ENCODE measurements around the gene WDR18.
A peak's percentile ranks its signal among the peaks of the same experiment; 100 is the strongest.

WDR18 gene, protein sequence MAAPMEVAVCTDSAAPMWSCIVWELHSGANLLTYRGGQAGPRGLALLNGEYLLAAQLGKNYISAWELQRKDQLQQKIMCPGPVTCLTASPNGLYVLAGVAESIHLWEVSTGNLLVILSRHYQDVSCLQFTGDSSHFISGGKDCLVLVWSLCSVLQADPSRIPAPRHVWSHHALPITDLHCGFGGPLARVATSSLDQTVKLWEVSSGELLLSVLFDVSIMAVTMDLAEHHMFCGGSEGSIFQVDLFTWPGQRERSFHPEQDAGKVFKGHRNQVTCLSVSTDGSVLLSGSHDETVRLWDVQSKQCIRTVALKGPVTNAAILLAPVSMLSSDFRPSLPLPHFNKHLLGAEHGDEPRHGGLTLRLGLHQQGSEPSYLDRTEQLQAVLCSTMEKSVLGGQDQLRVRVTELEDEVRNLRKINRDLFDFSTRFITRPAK

DNA sequence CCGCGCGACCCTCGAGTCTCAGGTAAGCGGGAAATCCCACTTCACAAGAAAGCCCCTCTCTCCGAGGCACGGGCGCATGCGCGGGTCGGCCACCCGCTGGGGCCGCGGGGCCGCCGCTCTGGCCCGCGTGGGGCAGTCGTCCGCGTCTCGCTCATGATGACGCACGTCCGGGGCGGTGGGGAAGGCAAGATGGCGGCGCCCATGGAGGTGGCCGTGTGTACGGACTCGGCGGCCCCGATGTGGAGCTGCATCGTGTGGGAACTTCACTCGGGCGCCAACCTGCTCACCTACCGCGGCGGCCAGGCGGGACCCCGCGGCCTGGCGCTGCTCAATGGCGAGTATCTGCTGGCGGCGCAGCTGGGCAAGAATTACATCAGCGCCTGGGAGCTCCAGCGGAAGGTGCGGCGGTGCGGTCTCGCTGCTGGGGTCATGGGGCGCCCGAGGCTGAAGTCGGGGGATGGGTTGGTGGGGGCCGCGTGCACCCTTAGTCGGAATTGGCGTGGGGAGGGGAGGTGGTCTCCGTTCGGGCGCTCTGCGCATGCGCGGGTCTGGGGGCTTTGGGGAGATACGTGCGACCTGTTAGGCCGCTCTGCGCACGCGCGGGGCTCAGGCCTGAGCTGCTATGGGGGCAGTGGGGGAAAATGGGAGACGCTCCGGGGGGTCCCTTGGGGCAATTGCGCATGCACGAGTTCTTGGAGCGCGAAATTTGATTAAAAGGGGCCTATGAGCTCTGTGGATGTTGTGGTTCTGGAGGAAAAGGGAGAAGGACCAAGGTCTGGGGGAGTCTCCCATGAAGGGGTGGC lies at the start of gene WDR18:
WDR18 (plus strand) TSS at position 181 of the 803 bp plus-strand sequence; CDS start at position 190, 9 bp downstream.
- DNase-seq, result peak; percentile 41 to 93 (median 86)

DNA sequence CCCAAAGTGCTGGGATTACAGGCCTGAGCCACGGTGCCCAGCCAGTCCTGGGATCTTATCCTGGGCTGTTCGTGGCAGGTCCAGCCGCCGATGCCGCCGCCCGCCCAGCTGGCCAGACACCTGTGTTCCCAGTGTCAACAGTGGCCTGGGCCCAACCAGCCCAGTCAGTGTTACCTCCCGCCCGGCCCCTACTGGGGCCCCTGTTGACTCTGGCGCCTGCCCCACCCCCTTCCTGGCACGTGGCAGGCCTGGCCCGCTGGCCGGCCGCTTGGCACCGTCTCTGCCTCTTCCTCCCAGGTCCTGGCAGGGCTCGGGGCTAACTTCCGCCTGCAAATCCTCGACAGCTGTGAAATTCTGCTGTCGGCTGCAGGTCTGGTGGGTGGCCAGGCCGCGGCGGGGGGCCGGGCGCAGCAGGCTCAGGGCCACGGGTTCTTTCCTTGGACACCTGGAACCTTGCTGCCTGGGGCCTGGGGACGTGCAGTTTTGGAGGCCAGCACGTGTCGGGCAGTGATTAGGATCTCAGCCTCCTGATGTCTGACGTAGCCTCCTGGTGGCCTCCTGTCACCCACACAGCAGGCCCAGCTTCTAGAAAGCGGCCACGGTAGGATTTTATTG lies 49.2 kb upstream of the WDR18 start:
- DNase-seq, result peak in 13 of 14 donors; percentile 16 to 83 (median 74)

DNA sequence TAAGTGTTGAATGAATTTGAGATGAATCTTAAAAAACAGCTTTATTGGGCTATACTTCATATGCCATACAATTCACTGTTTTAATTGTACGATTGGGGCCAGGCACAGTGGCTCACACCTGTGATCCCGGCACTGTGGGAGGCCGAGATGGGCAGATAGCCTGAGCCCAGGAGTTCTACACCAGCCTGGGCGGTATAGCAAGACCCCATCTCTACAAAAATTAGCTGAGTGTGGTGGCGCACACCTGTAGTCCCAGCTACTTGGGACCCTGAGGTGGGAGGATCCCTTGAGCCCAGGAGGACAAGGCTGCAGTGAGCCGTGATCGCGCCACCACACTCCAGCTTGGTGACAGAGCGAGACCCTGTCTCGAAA lies 48.0 kb upstream of the WDR18 start:
- no peak for DNase-seq

DNA sequence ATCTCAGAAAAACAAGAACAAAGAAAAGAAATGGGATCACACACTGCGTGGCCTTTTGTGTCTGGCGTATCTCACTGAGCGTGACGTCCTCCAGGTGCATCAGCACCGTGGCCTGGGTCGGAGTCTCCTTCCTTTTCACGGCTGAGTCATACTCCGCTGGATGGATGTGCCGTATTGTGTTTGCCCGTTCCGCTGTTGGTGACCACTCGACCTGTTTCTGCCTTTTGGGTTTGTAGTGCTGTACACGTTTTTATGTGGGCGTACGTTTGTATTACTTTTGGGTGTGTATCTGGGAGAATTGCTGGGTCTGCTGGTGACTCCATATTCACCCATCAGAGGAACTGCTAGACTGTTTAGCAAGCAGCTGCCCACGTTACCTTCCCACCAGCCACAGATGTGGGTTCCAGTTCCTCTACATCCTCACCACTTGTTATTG lies 46.9 kb upstream of the WDR18 start:
- no peak for DNase-seq

GRCh38 chr19:938233-938923 lies 45.8 kb upstream of the WDR18 start:
- no peak for DNase-seq

DNA sequence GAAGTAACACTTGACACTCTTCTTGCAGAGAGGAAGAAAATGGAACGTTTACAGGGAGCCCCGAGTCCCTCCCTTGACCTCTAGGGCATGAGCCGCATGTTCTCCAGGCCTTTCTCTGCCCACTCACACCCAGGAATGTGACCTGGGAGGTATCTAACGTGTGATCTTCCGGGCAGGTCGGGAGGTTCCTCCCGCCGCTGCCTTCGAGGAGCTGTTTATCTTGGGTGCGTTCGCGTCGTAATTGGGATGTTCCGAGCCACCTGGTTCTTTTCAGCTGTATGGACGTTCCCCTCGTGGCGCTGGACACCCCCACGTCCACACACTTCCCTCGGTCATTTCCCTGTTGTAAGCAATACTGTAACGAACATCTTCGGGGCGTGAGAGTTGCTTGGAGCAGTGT lies 44.7 kb upstream of the WDR18 start:
- no peak for DNase-seq

DNA sequence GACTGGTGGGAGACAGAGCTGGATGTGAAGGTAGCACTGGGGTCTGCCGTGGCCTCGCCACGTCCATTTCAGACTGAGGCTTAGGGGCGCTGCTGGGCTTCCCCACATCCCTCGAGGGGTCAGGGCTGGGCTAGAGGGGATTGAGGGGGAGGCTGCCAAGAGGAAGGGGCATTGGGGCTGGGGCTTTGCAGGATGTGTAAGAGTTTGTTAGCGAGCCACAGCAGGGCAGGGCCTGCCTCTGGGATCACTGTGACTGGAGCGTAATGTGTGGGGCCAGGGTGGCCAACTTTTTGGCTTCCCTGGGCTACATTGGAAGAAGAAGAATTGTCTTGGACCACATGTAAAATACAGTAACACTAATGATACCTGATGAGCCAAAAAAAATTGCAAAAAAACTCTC lies 44.2 kb upstream of the WDR18 start:
- DNase-seq, result no peak

- DNase-seq, result peak in 10 of 14 donors; percentile 24 to 87 (median 54)
These were observed 43.4 kb upstream of the WDR18 start for GRCh38 chr19:940591-941291.

DNA sequence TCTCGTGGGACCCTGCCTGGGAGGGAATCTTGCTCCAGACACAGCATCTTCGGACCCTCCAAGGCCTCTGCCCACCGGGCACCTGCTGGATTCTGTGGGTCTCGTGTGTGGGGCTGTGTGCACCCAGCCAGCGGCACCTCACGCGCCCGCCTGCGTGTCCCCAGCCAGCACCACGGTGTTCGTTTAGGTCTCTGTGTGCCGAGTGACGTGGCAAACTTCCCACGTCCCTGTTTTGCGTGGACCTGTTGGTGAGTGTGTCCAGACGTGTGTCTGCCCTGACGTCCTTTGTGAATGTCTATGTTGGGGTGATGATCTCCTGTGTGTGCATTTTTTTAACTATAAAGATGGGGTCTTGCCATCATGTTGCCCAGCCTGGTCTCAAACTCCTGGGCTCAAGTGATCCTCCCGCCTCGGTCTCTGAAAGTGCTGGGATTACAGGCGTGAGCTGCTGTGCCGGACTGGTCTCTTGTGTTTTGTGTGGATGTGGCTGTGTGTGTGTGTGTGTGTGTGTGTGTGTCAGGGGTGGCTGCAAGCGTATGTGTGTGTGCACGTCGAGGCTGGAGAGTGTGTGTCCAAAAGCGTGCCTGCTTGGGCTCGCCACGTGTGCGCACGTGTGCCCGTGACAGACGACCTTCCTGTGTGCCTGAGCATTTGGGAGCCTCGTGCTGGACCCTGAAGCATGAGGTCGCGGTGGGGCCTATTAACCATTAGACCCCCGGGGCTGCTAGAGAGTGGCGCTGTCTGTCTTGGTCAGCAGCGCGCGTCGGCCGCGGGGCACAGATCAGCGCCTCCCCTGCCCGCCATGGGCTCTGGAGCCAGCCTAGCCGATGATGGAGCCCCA lies 42.6 kb upstream of the WDR18 start:
- DNase-seq, result no peak

- DNase-seq, result no peak
These were observed 42.0 kb upstream of the WDR18 start for GRCh38 chr19:942133-942645.

DNA sequence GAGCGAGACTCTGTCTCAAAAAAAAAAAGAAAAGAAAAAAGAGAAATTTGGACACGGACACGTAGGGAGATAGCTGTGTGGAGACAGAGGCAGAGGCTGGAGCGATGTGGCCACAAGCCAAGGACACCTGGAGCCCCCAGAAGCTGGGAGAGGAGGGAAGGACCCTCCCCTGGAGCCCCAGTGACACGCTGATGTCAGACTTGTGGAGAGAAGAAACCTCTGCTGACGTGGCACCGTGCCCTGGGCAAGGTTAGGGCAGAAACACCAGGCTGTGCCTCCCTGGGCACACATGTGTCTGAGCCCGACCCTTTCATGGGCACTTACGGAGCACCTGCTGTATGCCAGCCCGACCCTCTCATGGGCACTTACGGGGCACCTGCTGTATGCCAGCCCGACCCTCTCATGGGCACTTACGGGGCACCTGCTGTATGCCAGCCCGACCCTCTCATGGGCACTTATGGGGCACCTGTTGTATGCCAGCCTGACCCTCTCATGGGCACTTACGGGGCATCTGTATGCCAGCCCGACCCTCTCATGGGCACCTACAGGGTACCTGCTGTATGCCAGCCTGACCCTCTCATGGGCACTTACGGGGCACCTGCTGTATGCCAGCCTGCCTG lies 40.5 kb upstream of the WDR18 start:
- no peak for DNase-seq

DNA sequence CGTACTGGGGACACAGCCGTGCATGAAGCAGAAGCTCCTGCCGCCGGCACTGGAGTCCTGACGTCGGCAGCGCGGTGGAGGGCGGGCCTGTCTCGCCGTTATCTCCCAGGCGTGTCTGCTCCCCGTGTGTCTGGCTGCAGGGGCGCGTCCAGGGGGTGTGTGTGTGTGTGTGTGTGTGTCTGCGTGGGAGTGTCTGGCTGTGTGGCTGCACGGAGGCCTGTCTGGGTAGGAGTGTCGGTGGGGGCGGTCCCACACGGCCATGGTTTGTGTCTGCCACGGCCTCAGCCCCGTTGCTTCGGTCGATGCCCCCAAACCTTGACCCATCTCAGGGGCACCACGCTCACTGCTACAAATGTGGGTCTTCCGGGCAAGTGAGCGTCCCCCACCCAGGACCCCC lies 40.0 kb upstream of the WDR18 start:
- DNase-seq, result peak in 2 of 14 donors; percentile 15 to 20

DNA sequence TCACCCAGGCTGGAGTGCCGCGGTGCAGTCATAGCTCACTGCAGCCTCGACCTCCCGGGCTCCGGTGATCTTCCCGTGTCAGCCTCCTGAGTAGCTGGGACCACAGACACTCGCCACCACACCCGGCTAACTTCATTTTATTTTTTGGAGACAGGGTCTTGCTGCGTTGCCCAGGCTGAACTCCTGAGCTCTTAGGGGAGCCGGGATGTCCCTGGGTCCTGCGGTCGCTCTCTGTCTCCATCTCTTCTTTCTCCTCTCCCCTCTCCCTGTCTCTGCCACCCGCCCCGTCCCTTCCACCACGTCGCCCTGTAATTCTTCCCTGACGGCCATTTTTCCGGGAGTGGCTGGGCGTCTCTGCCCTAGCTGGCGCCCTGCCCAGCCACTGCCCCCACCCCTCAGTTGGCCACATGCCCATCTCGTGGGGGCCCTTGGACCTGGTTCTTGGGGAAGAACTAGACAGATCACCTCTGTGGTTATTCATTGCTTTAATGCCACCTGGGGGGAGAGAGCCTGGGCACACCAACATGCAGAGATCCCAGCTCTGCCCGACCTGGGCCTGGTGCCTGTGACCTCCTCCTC lies 39.4 kb upstream of the WDR18 start:
- no peak for DNase-seq

DNA sequence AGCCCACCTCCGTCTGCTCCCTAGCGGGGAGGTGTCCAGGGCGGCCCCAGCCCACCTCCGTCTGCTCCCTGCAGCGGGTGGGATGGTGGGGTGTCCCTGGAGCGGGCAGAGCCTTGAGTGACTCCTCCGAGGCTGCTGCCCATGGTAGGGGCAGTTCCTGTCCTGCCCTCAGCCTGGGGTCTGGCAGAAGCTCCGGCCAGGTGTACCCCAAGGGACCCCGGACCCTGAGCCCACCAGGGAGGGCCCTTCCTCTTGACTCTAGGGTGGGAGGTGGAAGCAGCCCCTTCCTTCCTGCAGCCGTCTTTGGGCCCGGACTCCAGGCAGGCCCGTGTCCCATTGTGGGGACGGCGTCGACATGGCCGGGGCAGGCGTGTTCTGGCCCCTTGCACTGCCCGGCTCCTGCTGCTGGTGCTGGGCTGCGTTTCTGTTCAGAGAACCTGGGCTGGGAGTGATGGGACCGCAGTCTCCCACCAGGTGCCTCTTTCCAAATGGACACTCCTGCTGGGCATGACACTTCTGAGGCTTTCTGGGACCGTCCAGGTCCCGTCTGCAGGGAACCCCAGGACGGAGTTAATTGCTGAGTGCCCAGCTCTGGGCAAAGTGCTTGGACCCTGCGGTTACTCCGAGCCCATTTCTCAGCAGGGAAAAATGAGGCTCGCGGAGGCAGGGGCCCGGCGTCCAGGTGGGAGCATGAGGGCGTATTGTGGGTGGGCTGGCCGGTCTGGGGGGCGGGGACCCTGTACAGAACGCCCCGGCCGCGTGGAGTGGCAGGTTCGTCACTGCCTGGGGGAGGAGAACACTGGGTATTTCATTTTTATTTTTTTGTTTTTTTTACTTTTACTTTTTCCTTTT lies 38.5 kb upstream of the WDR18 start:
- no peak for DNase-seq

DNA sequence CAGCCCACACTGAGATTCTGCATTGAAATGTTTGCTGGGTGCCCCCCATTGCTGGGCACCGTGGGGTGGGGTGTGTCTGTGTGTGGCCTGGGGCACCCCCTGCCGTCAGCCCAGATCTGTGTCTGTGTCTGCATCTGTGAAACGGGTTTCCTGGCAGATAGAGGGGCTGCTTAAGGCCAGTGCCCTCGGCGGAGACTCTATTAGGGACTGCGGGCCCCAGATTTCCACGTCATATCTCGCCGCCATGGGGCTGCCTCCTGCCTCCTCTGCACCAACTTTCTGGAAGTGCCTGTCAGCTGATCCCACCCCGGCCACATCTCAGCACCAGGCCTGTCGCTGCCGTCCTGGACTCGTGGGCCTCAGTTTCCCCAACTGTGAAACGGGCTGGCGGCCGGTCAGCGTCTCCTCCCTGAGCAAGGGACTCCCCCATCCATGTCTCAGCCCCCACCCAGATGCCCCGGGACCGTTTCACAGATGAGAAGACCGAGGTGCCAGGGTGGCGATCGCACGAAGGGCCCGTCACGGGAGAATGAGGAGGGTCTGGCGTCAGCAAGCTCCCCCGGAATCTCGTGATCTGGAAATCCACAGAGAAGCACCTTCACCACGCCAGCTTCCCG lies 36.9 kb upstream of the WDR18 start:
- no peak for DNase-seq

DNA sequence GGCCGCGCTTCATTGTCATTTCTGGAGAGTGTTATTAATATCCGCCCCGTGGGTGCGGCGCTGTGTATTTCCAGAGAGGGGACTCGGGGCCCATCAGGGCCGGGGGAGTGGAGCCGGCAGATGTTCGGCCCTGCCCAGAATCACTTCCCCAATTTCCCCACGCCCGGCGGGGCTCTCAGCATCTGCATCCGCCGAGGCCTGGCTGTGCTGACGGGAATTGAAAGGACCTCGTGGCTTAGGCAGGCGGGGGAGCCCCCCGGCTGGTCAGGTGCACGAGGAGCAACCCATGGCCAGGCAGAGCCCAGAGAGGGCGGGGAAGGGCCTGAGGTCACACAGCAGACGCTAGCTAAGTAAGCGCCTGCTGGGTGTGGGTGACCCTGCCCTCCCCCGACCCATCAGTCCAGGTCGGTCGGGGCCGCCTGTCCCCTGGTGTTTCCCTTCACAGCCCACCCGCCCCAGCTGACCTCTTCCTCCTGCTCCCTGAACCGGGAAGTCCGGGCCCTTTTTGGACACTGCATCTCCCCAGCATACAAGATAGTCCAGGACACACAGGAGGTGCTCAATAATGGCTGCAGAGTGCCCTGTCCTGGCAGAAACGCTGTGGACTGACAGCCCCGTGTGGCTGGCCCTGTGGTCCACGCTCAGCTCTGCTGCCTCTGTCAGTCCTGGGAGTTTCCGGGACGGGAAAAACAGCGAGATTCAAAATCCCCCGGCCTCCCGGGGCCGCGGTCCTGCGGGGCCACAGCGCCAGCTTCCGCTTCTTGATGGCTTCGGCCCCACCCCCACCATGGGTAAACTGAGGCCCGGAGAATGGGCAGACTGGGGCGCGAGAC lies 36.2 kb upstream of the WDR18 start:
- peak in 10 of 14 donors; percentile 8 to 64 (median 38) for DNase-seq

- DNase-seq, result no peak
These were observed 35.2 kb upstream of the WDR18 start for GRCh38 chr19:948842-949496.
